GM12878 (cell line): ENCODE data around the gene GALNS.

Experiments used
- ESRRA ChIP-seq: IDR thresholded peaks from 2 replicates; pipeline ENCODE4 v1.6.1; 2012; ENCODE audit warnings: mild to moderate bottlenecking, low read length, improper control_type of control experiment
- KDM1A ChIP-seq: fragments of 200-600 bp; sonication (generic); IDR thresholded peaks from 2 replicates; pipeline ENCODE4 v1.6.1; 2016; ENCODE audit warnings: borderline replicate concordance
- NFYB ChIP-seq: IDR thresholded peaks from 2 replicates; pipeline ENCODE4 v1.6.1; 2011; ENCODE audit warnings: low read depth, mild to moderate bottlenecking, low read length, improper control_type of control experiment, moderate library complexity; ENCODE audit not compliant: insufficient read depth
- POLR2AphosphoS5 ChIP-seq: IDR thresholded peaks from 2 replicates; pipeline ENCODE4 v1.6.1; 2011; ENCODE audit warnings: mild to moderate bottlenecking, low read length, inconsistent platforms
- SPI1 ChIP-seq: IDR thresholded peaks from 2 replicates; pipeline ENCODE4 v1.6.1; 2011; ENCODE audit warnings: low read depth, mild to moderate bottlenecking, low read length, moderate library complexity, borderline replicate concordance; ENCODE audit not compliant: insufficient read depth
- TCF12 ChIP-seq: IDR thresholded peaks from 2 replicates; pipeline ENCODE4 v1.6.1; 2011; ENCODE audit warnings: low read depth, mild to moderate bottlenecking, low read length
- TF ChIP-seq, protein P1 (sequence below), 3 experiments: IDR thresholded peaks in 2 of 3; conservative IDR thresholded peaks in 1 of 3; 2 replicates each; pipeline ENCODE4 v1.5.1; 2011; ENCODE audit warnings: low read depth in 3 of 3, low read length in 3 of 3, mild to moderate bottlenecking in 3 of 3, control low read depth in 2 of 3, moderate library complexity in 2 of 3, inconsistent platforms in 1 of 3, mixed read lengths in 1 of 3; ENCODE audit not compliant: control insufficient read depth in 2 of 3, insufficient read depth in 1 of 3; ENCODE audit errors: extremely low read depth in 1 of 3
- TF ChIP-seq, protein P2 (sequence below): fragments of 450-650 bp; IDR thresholded peaks from 2 replicates; pipeline ENCODE4 v1.6.1; 2017; ENCODE audit warnings: mild to moderate bottlenecking

DNA sequence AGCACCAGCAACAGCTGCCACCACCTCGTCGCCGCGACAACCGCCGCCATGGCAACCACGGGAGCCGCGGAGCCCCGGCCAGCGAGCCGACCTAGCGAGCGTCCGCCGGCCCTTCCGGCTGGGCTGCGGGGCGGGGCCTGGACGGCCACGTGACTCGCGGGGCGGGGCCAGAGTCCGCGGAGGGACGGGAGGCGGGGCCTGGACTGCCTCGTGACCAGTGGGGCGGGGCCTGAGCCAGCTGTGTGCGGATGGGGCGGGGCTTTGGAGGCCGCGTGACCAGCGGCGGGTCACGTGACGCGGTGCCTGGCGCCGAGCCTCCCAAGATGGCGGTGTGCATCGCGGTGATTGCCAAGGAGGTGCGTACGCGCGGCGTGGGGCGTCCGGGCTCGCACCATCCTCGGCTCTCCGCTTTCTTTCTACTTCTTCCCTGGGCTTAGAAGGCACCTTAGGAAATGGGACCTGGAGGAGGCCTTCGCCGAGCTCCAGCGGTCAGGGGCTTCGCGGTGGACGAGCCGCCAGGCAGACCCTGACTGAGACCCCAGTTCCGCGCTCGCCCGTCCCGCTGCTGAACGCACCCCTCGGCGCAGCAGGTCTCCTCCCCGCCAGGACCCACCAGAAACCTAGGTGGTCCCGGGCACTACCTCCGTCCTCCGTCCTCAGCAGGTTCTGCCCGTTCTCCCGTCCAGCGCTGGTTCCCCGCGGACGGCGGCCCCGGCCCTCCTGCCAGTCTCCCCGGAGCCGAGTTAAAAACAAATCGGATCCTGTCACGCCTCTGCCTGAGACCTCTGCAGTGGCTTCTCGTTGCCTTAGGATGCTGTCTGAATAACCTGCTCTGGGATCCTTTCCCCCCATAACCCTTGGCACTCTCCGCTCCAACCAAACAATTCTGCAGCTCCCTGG lies at the start of gene GALNS, which contains the start of gene TRAPPC2L:
- TF ChIP-seq ESRRA (no peak), NFYB (no peak), TCF12 (peak; percentile 57; the same call in 1 of the 2 replicates), POLR2AphosphoS5 (peak; percentile 85), KDM1A (no peak), SPI1 (no peak)
- TF ChIP-seq, protein P1, sequence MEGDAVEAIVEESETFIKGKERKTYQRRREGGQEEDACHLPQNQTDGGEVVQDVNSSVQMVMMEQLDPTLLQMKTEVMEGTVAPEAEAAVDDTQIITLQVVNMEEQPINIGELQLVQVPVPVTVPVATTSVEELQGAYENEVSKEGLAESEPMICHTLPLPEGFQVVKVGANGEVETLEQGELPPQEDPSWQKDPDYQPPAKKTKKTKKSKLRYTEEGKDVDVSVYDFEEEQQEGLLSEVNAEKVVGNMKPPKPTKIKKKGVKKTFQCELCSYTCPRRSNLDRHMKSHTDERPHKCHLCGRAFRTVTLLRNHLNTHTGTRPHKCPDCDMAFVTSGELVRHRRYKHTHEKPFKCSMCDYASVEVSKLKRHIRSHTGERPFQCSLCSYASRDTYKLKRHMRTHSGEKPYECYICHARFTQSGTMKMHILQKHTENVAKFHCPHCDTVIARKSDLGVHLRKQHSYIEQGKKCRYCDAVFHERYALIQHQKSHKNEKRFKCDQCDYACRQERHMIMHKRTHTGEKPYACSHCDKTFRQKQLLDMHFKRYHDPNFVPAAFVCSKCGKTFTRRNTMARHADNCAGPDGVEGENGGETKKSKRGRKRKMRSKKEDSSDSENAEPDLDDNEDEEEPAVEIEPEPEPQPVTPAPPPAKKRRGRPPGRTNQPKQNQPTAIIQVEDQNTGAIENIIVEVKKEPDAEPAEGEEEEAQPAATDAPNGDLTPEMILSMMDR (IDR thresholded peaks at IDR 0.05 in 2 of 3, conservative IDR thresholded peaks at IDR 0.05 in 1 of 3; ENCODE audit: control insufficient read depth in 2 of 3, extremely low read depth in 1 of 3, insufficient read depth in 1 of 3, low read depth in 3 of 3, low read length in 3 of 3), result no peak
- TF ChIP-seq, protein P2, sequence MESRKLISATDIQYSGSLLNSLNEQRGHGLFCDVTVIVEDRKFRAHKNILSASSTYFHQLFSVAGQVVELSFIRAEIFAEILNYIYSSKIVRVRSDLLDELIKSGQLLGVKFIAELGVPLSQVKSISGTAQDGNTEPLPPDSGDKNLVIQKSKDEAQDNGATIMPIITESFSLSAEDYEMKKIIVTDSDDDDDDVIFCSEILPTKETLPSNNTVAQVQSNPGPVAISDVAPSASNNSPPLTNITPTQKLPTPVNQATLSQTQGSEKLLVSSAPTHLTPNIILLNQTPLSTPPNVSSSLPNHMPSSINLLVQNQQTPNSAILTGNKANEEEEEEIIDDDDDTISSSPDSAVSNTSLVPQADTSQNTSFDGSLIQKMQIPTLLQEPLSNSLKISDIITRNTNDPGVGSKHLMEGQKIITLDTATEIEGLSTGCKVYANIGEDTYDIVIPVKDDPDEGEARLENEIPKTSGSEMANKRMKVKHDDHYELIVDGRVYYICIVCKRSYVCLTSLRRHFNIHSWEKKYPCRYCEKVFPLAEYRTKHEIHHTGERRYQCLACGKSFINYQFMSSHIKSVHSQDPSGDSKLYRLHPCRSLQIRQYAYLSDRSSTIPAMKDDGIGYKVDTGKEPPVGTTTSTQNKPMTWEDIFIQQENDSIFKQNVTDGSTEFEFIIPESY, result no peak
